Kidney tubule cell (primary cell): ENCODE data around the gene ZNF148.

ENCODE experiments used
- DNase-seq: peaks from one replicate; pipeline ENCODE4 v3.0.0-alpha.2; 2018; ENCODE audit warnings: low spot score

ZNF148 gene

GRCh38 chr3:125189378-125190165 is 185.6 kb downstream of the ZNF148 start:
- DNase-seq, result no peak

- no peak for DNase-seq
Observed at GRCh38 chr3:125188955-125189354, 186.2 kb downstream of the ZNF148 start.

GRCh38 chr3:125187599-125187910 is 187.6 kb downstream of the ZNF148 start:
- DNase-seq, result no peak

- DNase-seq, result no peak
Observed at GRCh38 chr3:125186800-125187598, 188.1 kb downstream of the ZNF148 start.

- no peak for DNase-seq
Observed at GRCh38 chr3:125186261-125186787, 188.8 kb downstream of the ZNF148 start.

- no peak for DNase-seq
Observed at GRCh38 chr3:125185805-125186204, 189.3 kb downstream of the ZNF148 start.

- DNase-seq, result no peak
Observed at GRCh38 chr3:125179884-125180240, 195.3 kb downstream of the ZNF148 start.

- no peak for DNase-seq
Observed at GRCh38 chr3:125179143-125179883, 195.8 kb downstream of the ZNF148 start.

GRCh38 chr3:125177746-125178145 is 197.4 kb downstream of the ZNF148 start:
- no peak for DNase-seq
